Osteocyte (in vitro differentiated cells): Measurements from ENCODE around the gene TAS1R1. TPM values are rescaled to one million over a fixed set of nuclear protein-coding genes. Genes with fewer than 3 reads are reported as not detected.

Source experiments
- DNase-seq: peaks from one replicate; pipeline ENCODE4 v3.0.0; 2021; ENCODE audit warnings: mixed read lengths; ENCODE audit not compliant: unreplicated experiment; ENCODE audit errors: extremely low spot score
- H3K27ac Mint-ChIP-seq: one replicate; pipeline ENCODE4 v1.8.0; 2021; ENCODE audit warnings: mild to moderate bottlenecking, mixed read lengths; ENCODE audit not compliant: unreplicated experiment
- H3K27me3 Mint-ChIP-seq: one replicate; pipeline ENCODE4 v1.8.0; 2021; ENCODE audit warnings: mixed read lengths; ENCODE audit not compliant: unreplicated experiment
- H3K36me3 Mint-ChIP-seq: one replicate; pipeline ENCODE4 v1.8.0; 2021; ENCODE audit warnings: mixed read lengths; ENCODE audit not compliant: unreplicated experiment
- H3K4me1 Mint-ChIP-seq: one replicate; pipeline ENCODE4 v1.8.0; 2021; ENCODE audit warnings: mixed read lengths; ENCODE audit not compliant: unreplicated experiment
- H3K4me3 Mint-ChIP-seq: one replicate; pipeline ENCODE4 v1.8.0; 2021; ENCODE audit warnings: mild to moderate bottlenecking, moderate library complexity, mixed read lengths; ENCODE audit not compliant: unreplicated experiment
- H3K9me3 Mint-ChIP-seq: one replicate; pipeline ENCODE4 v1.8.0; 2021; ENCODE audit warnings: mixed read lengths; ENCODE audit not compliant: unreplicated experiment
- CTCF ChIP-seq: fragments of 200-600 bp; sonication (generic); IDR thresholded peaks from 2 replicates; pipeline ENCODE4 v1.5.0; 2021; ENCODE audit warnings: antibody characterized with exemption, mild to moderate bottlenecking, moderate library complexity
- total RNA-seq: library from RNA; stranded (reverse); gene quantifications from 2 replicates; pipeline ENCODE4 v1.2.1, GENCODE V29; 2021

TAS1R1 gene
- total RNA-seq, 1 donor from 2014 or later: not detected

- no peaks in the 10 kb centered on the region for H3K36me3 Mint-ChIP-seq
- H3K27ac Mint-ChIP-seq: no peak overlapping the region
- TF ChIP-seq CTCF: no peak
- no peak overlapping the region for H3K4me3 Mint-ChIP-seq
- no peaks in the 10 kb centered on the region for H3K27me3 Mint-ChIP-seq
- DNase-seq: no peak
- no peaks in the 10 kb centered on the region for H3K9me3 Mint-ChIP-seq
- H3K4me1 Mint-ChIP-seq: peaks cover 28% of the 10 kb centered on the region
Observed at GRCh38 chr1:6507461-6507911, 47.6 kb upstream of the TAS1R1 start.

DNA sequence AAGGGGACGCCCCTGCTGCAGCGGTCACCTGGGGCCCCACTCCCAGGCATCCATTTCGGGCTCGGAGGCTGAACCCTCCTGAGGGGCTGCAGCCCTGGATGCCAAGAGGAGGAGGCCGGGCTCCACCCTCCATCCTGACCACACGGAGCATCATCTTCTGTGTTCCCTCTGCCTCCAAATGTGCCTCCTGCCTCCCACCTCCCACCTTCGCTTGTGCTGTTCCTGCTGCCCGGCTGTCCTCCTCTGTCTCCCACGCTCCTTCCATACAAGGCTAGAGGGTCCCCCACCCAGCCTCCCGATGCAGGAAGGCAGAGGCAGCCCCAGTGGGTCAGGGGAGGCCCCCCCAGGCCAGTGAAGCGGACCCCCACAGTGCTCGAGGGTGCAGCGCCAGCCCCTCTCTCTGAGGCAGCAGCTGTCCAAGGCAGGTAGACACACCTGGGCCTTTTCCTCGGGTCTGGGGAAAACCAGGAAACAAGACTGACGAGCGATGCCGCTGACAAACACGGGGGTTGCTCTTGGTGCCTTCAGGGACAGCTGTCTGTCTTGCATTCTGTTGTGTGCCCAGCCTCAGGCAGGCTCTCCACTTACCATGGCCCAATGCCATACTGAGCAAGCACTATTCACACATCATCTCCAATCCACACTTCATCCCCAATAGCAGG, 46.8 kb upstream of the TAS1R1 start:
- DNase-seq: no peak
- no peak for TF ChIP-seq CTCF
- Mint-ChIP-seq H3K4me1 (peaks cover 33% of the 10 kb centered on the region), H3K9me3 (no peaks in the 10 kb centered on the region), H3K4me3 (no peak overlapping the region), H3K27ac (no peak overlapping the region), H3K27me3 (no peaks in the 10 kb centered on the region), H3K36me3 (no peaks in the 10 kb centered on the region)

GRCh38 chr1:6508816-6509189, 46.3 kb upstream of the TAS1R1 start:
- Mint-ChIP-seq H3K27me3 (no peaks in the 10 kb centered on the region), H3K9me3 (no peaks in the 10 kb centered on the region), H3K27ac (no peak overlapping the region), H3K4me1 (peaks cover 38% of the 10 kb centered on the region), H3K4me3 (no peak overlapping the region), H3K36me3 (no peaks in the 10 kb centered on the region)
- DNase-seq: no peak
- TF ChIP-seq CTCF: no peak

GRCh38 chr1:6509220-6509918, 45.7 kb upstream of the TAS1R1 start:
- H3K36me3 Mint-ChIP-seq: no peaks in the 10 kb centered on the region
- H3K9me3 Mint-ChIP-seq: no peaks in the 10 kb centered on the region
- DNase-seq: no peak
- no peak for TF ChIP-seq CTCF
- no peak overlapping the region for H3K4me3 Mint-ChIP-seq
- H3K4me1 Mint-ChIP-seq: peaks cover 39% of the 10 kb centered on the region
- no peaks in the 10 kb centered on the region for H3K27me3 Mint-ChIP-seq
- no peak overlapping the region for H3K27ac Mint-ChIP-seq

- Mint-ChIP-seq H3K36me3 (no peaks in the 10 kb centered on the region), H3K9me3 (no peaks in the 10 kb centered on the region), H3K4me1 (peaks cover 39% of the 10 kb centered on the region), H3K27me3 (no peaks in the 10 kb centered on the region), H3K4me3 (no peak overlapping the region), H3K27ac (no peak overlapping the region)
- no peak for DNase-seq
- no peak for TF ChIP-seq CTCF
Observed at GRCh38 chr1:6509919-6510291, 45.2 kb upstream of the TAS1R1 start.
